ENCODE data around the gene PARP12.
"Not testable (repeated sequence)": the region's sequence is repeated elsewhere in the genome, so short reads cannot be mapped to it uniquely, and the experiment has no call there.

Gene PARP12

GRCh38 chr7:140062528-140063299, at the start of gene PARP12:
TSS of gene PARP12 (minus strand) at chr7:140062951. CDS start at chr7:140062847, 104 bp downstream.
- DNase-seq (ENCODE audit: low read depth in 4 of 4, low spot score in 1 of 4) = peak; percentile 50 to 86 (median 65)

GRCh38 chr7:140108777-140109176, 46.0 kb upstream of the PARP12 start:
- not testable (repeated sequence) for DNase-seq (ENCODE audit: low read depth in 4 of 4, low spot score in 1 of 4)

- no peak for DNase-seq (ENCODE audit: low read depth in 4 of 4, low spot score in 1 of 4)
Observed at GRCh38 chr7:140096459-140096858, 33.7 kb upstream of the PARP12 start.

GRCh38 chr7:140093375-140093774, 30.6 kb upstream of the PARP12 start:
- no peak for DNase-seq (ENCODE audit: low read depth in 4 of 4, low spot score in 1 of 4)

- no peak for DNase-seq (ENCODE audit: low read depth in 4 of 4, low spot score in 1 of 4)
Observed at GRCh38 chr7:140085447-140085846, 22.7 kb upstream of the PARP12 start.

- no peak for DNase-seq (ENCODE audit: low read depth in 4 of 4, low spot score in 1 of 4)
Observed at GRCh38 chr7:140084972-140085371, 22.2 kb upstream of the PARP12 start.

GRCh38 chr7:140084142-140084655, 21.4 kb upstream of the PARP12 start:
- DNase-seq (ENCODE audit: low read depth in 4 of 4, low spot score in 1 of 4) = no peak

- no peak for DNase-seq (ENCODE audit: low read depth in 4 of 4, low spot score in 1 of 4)
Observed at GRCh38 chr7:140082770-140083169, 20.0 kb upstream of the PARP12 start.

- DNase-seq (ENCODE audit: low read depth in 4 of 4, low spot score in 1 of 4) = no peak
Observed at GRCh38 chr7:140081774-140082425, 19.1 kb upstream of the PARP12 start.

- no peak for DNase-seq (ENCODE audit: low read depth in 4 of 4, low spot score in 1 of 4)
Observed at GRCh38 chr7:140080919-140081318, 18.2 kb upstream of the PARP12 start.

- DNase-seq (ENCODE audit: low read depth in 4 of 4, low spot score in 1 of 4) = no peak
Observed at GRCh38 chr7:140079121-140079536, 16.4 kb upstream of the PARP12 start.

GRCh38 chr7:140078392-140078791, 15.6 kb upstream of the PARP12 start:
- DNase-seq (ENCODE audit: low read depth in 4 of 4, low spot score in 1 of 4) = no peak

- DNase-seq (ENCODE audit: low read depth in 4 of 4, low spot score in 1 of 4) = no peak
Observed at GRCh38 chr7:140074780-140075179, 12.0 kb upstream of the PARP12 start.

- DNase-seq (ENCODE audit: low read depth in 4 of 4, low spot score in 1 of 4) = no peak
Observed at GRCh38 chr7:140070546-140070945, 7.8 kb upstream of the PARP12 start.

- no peak for DNase-seq (ENCODE audit: low read depth in 4 of 4, low spot score in 1 of 4)
Observed at GRCh38 chr7:140069298-140069949, 6.7 kb upstream of the PARP12 start.

GRCh38 chr7:140068033-140068432, 5.3 kb upstream of the PARP12 start:
- DNase-seq (ENCODE audit: low read depth in 4 of 4, low spot score in 1 of 4) = no peak

GRCh38 chr7:140067052-140067451, 4.3 kb upstream of the PARP12 start:
- DNase-seq (ENCODE audit: low read depth in 4 of 4, low spot score in 1 of 4) = no peak

GRCh38 chr7:140062118-140062527, 628 bp downstream of the PARP12 start:
- peak in 2 of 4 experiments; percentile 4 to 24 for DNase-seq (ENCODE audit: low read depth in 4 of 4, low spot score in 1 of 4)

GRCh38 chr7:140061607-140061930, 1.2 kb downstream of the PARP12 start:
- no peak for DNase-seq (ENCODE audit: low read depth in 4 of 4, low spot score in 1 of 4)

- DNase-seq (ENCODE audit: low read depth in 4 of 4, low spot score in 1 of 4) = no peak
Observed at GRCh38 chr7:140060788-140061606, 1.8 kb downstream of the PARP12 start.

- DNase-seq (ENCODE audit: low read depth in 4 of 4, low spot score in 1 of 4) = no peak
Observed at GRCh38 chr7:140060243-140060630, 2.5 kb downstream of the PARP12 start.

Data from stimulated activated CD4-positive, alpha-beta T cell treated with anti-CD3 and anti-CD28 coated beads, Interleukin-1b, Interleukin-23, amount 100 ng/mL, for 24 hours (primary cell).